Mononuclear cell (primary cell): Measurements from ENCODE around the gene KCNG2. TPM values are rescaled to one million over a fixed set of nuclear protein-coding genes. Genes with fewer than 3 reads are reported as not detected.

Source experiments
- H3K27me3 ChIP-seq: 2 replicates; pipeline ENCODE4 v1.6.0; 2011; ENCODE audit warnings: low read length, control low read depth; ENCODE audit not compliant: insufficient read depth
- H3K4me1 ChIP-seq: 2 replicates; pipeline ENCODE4 v1.5.1; 2011; ENCODE audit warnings: mild to moderate bottlenecking, low read length, control low read depth; ENCODE audit not compliant: insufficient read depth
- H3K4me3 ChIP-seq: 2 replicates; pipeline ENCODE4 v1.5.1; 2011; ENCODE audit warnings: mild to moderate bottlenecking, low read length, moderate library complexity
- H3K9me3 ChIP-seq: 2 replicates; pipeline ENCODE4 v1.5.1; 2011; ENCODE audit warnings: low read depth, mild to moderate bottlenecking, control low read depth, low read length
- total RNA-seq: library from RNA; depleted of rRNA; stranded (reverse); fragments of >200 nt; gene quantifications from one replicate; pipeline ENCODE4 v1.2.3, GENCODE V29; 2012

KCNG2 gene
- total RNA-seq, 1 donor = 0.10 TPM

- Histone ChIP-seq H3K9me3 (no peaks in the 10 kb centered on the region), H3K4me3 (no peak overlapping the region), H3K4me1 (no peaks in the 10 kb centered on the region), H3K27me3 (no peaks in the 10 kb centered on the region)
Measured at GRCh38 chr18:79868168-79868784, 70.5 kb downstream of the KCNG2 start.

- Histone ChIP-seq H3K4me1 (no peaks in the 10 kb centered on the region), H3K4me3 (no peak overlapping the region)
Measured at GRCh38 chr18:79868811-79869541, 71.2 kb downstream of the KCNG2 start.

GRCh38 chr18:79869591-79870300, 72.0 kb downstream of the KCNG2 start:
- Histone ChIP-seq H3K9me3 (no peaks in the 10 kb centered on the region), H3K4me1 (no peaks in the 10 kb centered on the region), H3K27me3 (no peaks in the 10 kb centered on the region), H3K4me3 (no peak overlapping the region)

More at GRCh38 chr18:79868811-79869541, 71.2 kb downstream of the KCNG2 start:
- Histone ChIP-seq H3K9me3 (no peaks in the 10 kb centered on the region), H3K27me3 (no peaks in the 10 kb centered on the region)

- H3K27me3 ChIP-seq = no peaks in the 10 kb centered on the region
- no peaks in the 10 kb centered on the region for H3K4me1 ChIP-seq
- no peak overlapping the region for H3K4me3 ChIP-seq
- no peaks in the 10 kb centered on the region for H3K9me3 ChIP-seq
Measured at GRCh38 chr18:79870301-79871025, 72.7 kb downstream of the KCNG2 start.

- Histone ChIP-seq H3K4me3 (no peak overlapping the region), H3K27me3 (no peaks in the 10 kb centered on the region), H3K4me1 (no peaks in the 10 kb centered on the region), H3K9me3 (no peaks in the 10 kb centered on the region)
Measured at GRCh38 chr18:79871026-79871390, 73.3 kb downstream of the KCNG2 start.

- Histone ChIP-seq H3K27me3 (no peaks in the 10 kb centered on the region), H3K9me3 (no peaks in the 10 kb centered on the region), H3K4me3 (no peak overlapping the region), H3K4me1 (no peaks in the 10 kb centered on the region)
Measured at GRCh38 chr18:79871481-79872091, 73.8 kb downstream of the KCNG2 start.

- Histone ChIP-seq H3K4me3 (no peak overlapping the region), H3K9me3 (no peaks in the 10 kb centered on the region)
Measured at GRCh38 chr18:79872527-79873444, 75.0 kb downstream of the KCNG2 start.

DNA sequence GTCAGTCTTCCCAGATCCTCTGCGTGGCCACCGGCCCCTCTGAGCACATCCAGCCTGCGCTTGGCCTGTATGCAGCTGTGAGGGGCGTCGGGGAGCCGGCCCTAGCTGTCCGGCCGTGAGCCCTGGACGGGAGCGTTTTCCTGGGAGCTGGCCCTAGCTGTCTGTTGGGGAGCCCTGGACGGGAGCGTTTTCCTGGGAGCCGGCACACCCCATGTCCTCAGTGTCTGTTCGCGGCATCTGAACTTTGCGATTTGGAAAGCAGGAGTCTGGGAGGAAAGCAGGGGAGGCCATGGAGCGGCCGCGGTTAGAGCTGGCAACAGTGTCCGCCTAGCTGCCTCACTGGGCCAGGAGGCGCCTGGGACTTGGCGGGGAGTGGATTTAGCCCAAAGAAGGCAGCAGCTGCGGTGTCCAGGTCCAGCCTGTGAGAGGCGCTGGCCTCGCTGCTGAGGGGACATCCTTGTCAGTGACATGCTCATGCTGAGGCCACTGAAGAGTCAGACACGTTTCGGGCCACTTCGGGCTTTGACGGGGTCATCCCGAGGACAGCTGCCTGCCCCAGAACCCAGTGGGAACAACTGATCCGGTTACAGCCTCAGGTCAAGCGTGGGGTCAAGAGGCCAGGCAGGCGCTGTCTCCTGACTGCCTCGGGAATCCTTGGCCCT, 75.8 kb downstream of the KCNG2 start:
- H3K4me1 ChIP-seq = no peaks in the 10 kb centered on the region
- no peak overlapping the region for H3K4me3 ChIP-seq
- no peaks in the 10 kb centered on the region for H3K9me3 ChIP-seq
- no peaks in the 10 kb centered on the region for H3K27me3 ChIP-seq

More at GRCh38 chr18:79872527-79873444, 75.0 kb downstream of the KCNG2 start:
- no peaks in the 10 kb centered on the region for H3K4me1 ChIP-seq
- no peaks in the 10 kb centered on the region for H3K27me3 ChIP-seq

GRCh38 chr18:79874553-79875530, 77.1 kb downstream of the KCNG2 start:
- no peaks in the 10 kb centered on the region for H3K4me1 ChIP-seq
- H3K27me3 ChIP-seq = no peaks in the 10 kb centered on the region
- no peak overlapping the region for H3K4me3 ChIP-seq
- H3K9me3 ChIP-seq = no peaks in the 10 kb centered on the region

DNA sequence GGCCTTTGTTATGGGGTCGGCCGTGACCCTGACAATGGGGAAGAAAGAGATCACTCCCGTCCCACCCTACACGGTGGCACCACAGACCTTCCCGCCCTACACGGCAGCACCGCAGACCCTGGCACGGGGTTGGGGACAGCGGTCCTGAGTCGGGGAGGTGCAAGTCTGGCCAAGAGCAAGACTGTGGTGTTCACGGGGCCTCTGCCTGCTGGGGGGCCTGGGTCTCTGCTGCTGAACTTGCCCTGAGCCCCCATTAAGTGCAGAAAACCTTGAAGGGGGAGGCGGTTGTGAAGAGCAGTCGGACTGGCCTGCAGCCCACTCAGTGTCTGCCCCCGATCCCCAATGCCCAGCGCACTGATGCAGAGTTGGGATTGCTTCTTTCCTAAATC, 77.8 kb downstream of the KCNG2 start:
- Histone ChIP-seq H3K4me1 (no peaks in the 10 kb centered on the region), H3K27me3 (no peaks in the 10 kb centered on the region), H3K4me3 (no peak overlapping the region), H3K9me3 (no peaks in the 10 kb centered on the region)

DNA sequence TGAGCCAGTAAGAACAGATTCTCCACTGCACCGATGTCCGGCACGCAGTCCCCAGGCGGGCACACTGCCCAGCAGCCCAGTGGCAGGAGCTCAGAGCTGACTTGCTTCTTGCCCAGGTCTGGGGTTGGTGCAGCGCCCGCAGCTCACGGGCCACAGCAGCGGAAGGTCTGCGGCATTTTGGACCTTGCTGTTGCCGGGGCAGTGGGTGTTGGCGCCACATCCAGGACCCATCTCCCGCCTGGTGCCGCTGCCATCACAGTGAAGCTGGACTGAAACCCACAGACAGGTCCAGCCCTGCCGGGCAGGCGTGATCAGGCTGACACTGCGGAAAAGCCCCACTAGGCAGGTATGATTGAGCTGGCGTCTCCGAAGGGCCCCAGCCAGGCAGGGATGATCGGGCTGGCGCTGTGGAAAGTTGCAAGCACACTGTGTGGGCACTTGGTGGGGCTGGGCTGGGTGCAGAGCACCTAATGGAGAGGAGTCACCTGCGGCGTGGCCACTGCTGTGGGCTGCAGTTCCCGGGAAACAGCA, 78.3 kb downstream of the KCNG2 start:
- Histone ChIP-seq H3K4me3 (no peak overlapping the region), H3K4me1 (no peaks in the 10 kb centered on the region), H3K27me3 (no peaks in the 10 kb centered on the region), H3K9me3 (no peaks in the 10 kb centered on the region)

DNA sequence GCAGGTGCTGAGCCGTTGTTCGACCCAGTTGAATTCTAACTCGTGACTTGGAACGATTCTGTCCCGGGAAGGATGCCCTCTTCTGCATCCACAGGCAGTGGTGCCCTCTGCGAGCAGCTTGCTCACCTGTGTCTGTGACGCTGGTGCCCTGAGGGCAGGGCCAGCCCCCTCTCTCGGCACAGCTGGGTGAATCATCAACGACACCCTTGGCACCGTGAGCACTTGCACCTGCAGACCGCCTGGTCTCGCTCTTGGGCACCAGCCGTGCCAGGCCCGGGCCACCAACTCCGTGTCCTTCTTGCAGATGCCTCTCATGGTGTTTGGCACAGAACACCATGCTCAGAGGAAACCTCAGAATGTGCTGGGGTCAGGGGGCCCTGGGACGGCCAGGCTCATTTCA, 78.8 kb downstream of the KCNG2 start:
- Histone ChIP-seq H3K9me3 (no peaks in the 10 kb centered on the region), H3K27me3 (no peaks in the 10 kb centered on the region), H3K4me1 (no peaks in the 10 kb centered on the region), H3K4me3 (no peak overlapping the region)
